HG03039 (cell line): Measurements from ENCODE around the gene ADM2.

ENCODE experiments used
- ATAC-seq: cut with Tn5 transposase; IDR thresholded peaks from one replicate; pipeline ENCODE4 v1.9.1; 2021; ENCODE audit warnings: mild to moderate bottlenecking, moderate library complexity; ENCODE audit not compliant: unreplicated experiment

The ADM2 gene

DNA sequence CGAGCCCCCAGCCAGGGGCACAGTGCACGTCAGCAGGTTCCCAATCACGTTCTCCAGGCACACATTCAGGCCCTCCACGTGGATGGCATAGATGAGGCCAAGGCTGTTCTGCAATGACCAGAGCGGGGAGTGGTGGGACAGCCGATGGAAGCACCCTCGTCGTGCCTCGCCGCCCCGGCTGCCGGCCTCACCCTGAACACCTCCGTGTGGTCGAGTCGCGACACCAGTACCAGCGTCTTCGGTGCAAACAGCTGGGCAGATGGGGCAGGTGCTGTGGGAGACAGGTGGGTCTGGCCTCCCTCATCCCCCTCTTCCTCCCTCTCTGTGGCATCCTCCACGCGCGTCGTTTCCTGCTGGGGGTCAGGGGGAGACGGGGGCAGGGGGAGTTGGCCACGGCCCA is 14.0 kb upstream of the ADM2 start:
- ATAC-seq, result no peak

DNA sequence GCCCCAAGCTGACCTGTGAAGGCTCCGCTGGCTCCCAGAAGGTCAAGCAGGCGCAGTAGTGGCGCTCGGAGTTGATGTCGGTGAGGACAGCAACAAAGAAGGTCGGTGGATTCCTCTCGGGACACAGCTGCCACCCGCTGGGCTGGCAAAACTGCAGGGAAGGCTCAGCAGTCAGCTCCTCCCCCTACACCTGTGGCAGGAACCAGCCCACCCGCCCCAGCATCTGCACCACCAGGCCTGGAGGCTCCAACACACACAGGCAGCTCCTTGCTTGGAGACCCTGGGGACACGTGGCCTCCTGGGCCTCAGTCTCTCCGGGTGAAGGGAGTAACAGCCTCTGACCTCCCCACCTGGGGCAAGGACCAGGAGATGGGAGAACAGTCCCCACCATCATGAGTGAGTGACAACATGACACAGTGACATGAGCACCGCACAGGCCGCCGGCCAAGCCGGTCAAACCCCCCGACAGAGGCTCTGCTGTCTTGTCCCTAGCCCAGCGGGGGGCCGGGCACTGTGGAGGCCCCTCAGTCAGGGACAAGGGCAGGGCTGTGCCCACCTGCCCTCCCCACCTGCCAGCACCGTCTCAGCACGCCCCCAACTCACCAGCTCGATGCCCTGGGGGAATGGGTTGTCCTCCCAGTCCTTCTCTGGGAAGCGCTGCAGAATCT is 13.4 kb upstream of the ADM2 start:
- ATAC-seq, result no peak

DNA sequence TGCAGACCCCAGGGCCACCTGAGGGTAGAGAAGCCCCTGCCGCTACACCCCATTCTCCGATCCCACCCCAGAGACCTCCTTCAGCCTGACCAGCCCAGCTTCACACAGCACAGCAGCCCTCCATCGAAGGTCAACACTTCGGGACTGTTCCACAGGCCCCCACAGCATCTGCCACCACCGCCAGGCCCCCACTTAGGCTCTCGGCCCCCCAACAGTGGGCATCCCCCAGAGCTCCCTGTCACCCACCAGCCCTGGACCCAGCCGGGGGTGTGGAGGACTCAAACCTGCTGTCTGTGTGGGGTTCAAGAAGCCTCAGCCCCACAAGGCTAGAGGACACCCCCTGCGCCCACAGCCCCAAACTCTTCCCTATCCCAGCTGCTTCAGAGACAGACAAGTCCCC is 12.7 kb upstream of the ADM2 start:
- no peak for ATAC-seq

DNA sequence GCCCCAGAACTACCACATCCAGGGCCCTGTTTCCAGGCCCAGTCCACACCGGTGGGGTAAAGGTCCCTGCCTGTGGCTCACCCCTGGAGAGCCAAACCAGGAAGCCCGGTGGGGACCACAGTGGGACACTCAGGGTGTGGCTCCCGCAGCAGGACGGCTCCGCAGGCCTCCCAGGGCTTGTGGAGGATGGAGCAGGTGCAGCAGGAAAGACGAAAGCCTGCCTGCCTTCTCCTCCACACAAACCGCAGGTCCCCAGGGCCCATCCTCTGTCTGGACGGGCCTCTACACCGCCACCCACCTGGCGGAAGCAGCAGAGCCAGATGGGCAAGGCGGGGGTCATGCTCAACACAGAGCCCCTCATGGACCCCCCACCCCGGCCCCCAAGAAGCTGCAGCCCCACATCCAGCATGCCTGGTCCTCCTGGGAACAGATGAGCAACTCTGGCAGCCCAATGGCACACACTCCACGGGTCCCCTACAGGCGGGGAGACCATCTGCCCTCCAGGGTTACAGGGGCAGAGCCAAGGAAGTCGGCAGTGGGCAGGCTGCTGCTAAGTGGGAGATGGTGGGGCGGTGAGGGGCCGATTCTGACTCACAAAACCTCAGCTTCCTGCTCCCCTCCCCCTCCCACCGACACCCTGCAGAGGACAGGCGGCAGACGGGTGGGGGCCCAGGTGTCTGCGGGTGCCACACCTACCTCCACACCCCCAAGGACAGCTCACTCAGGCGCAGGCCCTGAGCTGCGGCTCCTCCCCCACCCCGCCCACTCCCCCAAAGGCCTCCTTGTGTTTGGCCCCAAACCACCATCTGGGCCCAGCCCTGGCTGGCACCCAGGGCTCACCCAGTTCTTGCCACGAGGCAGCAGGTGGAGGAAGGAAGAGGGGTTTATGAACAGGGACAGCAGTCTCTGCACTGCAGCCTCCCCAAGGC is 11.7 kb upstream of the ADM2 start:
- no peak for ATAC-seq

DNA sequence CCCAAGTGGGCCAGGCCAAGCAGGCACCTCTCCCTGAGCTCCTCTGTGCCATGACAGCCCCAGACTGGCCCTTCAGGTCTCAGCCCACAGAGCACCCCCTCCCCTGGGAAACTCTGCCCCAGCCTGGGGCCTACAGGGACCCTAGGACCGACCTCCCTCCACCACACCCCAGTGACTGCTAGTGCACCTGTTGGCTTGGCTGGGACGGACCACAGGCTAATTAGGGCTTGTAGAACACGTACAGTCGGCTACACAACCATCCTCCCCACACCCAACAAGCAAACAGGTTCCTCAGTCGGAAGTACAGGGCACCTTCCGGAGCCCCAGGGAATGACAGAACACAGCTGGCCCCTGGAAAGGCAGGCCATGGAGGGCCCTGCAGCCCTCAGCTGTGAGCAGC is 10.9 kb upstream of the ADM2 start:
- no peak for ATAC-seq

DNA sequence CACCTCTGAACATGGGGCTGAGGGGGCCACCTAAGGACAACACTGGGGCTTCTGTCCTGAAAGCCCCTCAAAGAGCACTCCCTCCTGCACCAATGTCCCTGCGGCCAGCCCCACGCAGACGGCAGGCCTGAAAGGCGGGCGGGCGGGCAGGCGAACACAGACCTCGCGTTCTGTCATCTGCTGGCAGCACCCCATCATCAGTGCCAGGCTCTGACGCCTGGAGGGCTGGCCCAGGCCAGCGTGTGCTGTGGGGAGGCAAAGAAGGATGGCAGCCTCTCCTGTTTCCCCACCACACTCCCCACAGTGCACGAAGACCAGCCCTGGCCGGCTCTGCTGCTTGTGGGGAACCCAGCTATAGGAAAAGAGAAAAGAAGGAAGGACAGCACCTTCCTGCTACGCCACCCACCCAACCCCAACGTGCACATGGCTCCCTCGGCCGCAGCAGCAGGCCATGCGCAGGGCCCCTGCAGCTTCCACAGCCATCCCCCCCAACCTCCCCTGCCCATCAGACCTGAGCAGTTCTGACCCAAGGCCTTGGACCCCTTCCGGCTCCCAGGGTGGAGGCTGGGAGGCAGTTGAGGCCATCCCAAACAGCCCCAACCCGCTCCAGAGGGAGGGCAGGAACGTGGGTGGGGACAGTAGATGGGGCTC is 10.0 kb upstream of the ADM2 start:
- no peak for ATAC-seq

DNA sequence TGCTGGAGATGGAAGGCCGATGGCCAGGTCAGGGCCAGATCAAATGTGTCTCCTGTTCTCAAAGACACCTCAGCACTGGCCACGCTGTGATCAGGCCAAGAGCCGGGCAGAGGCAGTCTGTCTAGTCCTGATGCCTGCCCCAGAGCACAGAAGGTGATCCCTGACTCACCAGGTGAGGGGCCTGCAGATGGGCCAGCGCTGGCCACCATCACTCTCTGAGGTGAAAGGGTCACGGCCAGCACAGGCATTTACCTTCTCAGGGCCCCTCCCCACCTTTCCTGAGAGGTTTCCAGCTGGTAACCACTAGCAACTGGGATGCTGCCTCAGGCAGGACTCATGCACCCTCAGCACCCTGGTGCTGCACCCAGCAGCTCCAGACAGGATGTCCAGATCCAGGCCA is 9.4 kb upstream of the ADM2 start:
- ATAC-seq, result no peak

DNA sequence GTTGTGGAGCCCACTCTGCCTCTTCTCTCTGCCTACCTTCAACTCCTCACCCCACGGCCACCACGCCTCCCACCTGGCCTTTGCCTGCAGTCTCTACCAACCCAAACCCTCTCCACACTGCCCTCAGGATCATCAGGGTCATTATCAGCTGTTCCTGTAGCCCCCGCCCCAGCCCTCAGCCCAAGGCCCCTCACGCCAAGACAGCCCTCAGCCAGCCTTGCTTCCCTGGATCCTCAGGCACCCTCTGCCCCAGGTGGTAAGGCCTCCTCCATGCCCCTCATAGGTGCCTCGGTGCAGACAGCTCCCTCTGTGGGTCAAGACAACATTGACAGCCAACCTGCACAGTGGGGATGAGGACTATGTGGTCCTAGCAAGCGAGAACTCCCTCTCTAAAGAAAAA is 8.3 kb upstream of the ADM2 start:
- no peak for ATAC-seq

DNA sequence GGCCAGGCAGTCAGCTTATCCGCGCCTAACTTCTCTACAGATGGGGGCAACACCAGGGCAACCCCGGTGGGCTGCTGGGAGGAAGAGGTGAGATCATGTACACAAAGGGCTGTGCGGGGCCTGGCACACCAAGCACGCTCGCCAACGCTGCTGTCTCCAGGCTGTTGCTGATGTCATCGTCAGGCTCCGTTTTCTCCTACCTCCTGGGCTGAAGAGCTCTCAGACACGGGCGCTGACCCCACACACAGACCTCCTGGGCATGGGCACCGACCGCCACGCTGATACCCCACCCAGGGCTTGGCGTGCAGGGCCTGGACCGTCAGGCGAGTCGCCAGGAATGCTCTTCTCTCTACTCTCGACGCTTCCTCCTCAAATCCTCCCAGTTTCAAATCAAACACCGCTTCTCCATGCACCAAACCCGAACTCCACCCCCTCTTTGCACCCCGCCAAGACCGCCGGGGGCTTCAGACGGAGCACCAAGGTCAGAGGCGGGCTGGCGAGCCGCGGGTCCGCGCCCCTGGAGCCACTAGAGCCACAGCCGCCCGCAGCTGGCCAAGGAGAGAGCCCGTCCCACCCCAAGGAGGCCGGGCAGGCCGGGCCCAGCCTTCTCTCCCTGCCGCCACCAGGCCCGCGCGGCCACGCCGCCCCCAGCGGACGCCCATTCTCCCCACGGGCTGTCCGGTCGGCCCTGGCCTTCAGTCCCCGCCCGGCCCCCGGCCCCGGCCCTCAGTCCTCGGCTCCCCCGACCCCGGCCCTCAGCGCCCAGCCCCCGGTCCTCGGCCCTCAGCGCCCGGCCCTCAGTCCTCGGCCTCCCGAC is 7.3 kb upstream of the ADM2 start:
- no peak for ATAC-seq

DNA sequence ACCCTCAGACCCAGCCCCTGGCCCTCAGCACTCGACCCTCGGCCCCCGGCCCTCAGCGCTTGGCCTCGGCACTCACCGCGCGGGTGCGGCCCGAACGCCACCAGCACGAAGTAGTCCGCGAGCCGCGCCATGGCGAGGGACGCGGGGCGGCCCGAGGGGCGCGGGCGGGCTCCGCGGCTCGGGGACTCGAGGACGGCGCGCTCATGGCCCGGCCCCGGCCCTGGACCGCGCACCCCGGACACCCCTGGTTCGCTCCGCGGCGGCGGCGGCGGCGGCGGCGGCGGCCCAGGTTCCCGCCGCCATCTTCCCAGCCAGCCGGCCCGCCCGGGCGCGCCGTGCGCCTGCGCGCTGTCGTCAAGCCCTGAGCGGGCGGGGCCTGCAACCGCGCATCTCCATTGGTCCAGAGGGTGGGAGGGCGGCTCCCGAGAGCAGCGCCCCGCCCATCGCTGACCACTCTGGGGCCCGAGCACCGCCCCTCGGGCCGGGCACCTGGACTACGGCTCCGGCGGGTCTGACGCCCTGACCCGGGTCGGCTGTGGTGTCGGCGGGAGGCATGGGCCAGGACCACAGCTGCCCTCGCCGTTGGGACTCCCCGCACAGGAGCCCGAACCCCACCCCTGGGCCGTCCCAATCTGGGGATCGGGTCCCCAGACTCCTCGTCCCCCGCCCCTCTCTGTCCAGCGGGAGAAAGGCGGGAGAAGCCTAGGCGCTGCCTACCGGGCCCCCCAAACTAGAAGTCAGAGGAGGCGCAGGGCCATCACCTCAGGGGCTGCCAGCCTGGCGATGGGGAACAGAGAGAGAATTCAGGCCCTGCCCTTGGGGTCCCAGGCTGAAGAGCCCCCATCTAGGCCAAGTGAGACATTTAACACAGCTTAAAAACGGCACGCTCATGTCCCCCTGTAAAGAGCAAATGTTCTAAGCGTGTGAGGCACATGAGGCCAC is 6.4 kb upstream of the ADM2 start, which contains the start of gene SBF1:
Gene SBF1, minus strand, starts transcription at position 326 of the 942 bp plus-strand sequence. Its CDS starts 195 bp downstream, at position 131.
- peak; percentile 68 for ATAC-seq

DNA sequence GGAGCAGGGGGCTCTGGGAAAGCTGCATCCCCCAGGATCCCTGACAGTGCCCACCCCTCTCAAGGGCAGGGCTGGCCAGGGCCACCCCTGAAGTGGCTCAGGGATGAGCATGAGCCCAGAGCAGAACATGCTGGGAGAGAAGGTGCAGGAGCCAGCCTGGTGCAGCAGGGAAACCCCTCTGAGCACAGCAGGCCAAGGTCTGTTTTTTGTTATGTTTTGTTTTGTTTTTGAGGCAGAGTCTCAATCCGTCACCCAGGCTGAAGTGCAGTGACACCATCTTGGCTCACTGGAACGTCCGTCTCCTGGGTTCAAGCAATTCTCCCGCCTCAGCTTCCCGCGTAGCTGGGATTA is 5.7 kb upstream of the ADM2 start:
- no peak for ATAC-seq

DNA sequence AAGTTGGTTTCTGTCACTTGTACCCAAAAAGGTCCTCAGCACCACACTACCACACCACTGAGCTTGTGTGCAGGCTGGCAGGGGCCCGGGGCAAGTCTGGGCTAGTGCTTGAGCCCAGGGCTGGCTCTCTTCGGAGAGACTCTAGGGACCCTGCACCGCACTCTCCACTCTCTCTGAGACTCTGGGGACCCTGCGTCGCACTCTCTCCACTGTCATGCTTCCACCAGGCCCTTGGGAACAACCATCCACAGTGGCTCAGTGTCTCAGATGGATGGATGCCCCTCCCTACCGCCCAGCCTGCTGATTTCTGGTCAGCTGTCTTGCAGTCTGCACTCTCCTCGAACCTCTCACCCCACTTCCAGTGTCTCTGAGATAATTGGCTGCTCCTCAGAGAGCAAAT is 4.5 kb upstream of the ADM2 start:
- no peak for ATAC-seq

DNA sequence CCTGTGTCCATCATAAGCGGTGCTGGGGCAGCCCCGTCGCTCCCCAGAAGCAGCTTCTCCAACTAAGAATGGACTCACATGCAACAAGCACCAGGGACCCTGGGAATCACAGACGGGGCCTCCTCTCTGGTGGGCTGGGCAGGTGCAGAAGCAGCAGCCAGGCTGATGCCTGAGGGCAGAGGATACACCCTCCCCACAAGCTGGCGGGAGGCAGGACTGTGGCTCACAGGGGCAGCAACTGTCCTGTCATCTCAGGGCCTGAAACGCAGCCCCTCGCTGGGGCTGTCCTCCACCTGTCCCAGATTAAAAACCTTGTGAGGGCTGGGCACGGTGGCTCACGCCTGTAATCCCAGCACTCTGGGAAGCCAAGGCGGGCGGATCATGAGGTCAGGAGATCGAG is 3.4 kb upstream of the ADM2 start:
- ATAC-seq, result no peak

DNA sequence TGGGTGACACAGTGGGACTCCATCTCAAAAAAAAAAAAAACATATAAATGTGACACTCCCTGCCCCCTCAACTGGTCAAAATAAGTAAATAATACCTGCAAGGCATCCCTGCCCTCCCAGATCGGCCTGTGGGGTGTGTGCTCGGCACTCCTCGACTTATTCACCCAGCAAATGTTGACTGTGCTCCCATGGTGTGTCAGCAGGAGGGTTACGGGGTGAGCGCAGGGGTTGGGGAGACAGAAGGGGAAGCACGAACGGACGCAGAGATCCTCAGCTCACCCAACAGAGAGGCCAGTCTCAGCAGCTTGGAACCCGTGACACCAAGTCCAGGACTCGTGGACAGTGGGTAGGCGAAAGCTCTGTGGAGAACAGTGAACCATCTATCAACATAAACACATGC is 1.6 kb upstream of the ADM2 start:
- no peak for ATAC-seq

DNA sequence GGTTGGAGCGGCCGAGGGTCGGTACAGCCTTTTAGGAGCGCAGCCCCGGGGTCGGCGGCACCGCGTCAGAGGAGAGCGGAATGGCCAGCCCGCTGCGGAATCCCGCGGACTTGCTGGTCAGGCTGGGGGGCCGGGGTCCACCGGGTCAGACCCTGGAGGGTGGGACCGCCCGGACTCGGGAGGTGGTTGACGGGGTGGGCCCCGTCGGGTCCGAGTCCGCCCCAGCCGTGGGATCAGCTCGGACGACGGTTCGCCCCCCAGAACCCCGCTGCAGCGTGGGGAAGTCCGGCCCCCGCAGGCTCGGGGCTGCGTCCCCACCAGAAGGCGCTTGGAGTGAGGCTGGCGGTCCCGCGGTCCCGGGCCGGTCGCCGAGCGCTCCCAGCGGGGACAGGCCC is 301 bp upstream of the ADM2 start:
- ATAC-seq, result no peak

DNA sequence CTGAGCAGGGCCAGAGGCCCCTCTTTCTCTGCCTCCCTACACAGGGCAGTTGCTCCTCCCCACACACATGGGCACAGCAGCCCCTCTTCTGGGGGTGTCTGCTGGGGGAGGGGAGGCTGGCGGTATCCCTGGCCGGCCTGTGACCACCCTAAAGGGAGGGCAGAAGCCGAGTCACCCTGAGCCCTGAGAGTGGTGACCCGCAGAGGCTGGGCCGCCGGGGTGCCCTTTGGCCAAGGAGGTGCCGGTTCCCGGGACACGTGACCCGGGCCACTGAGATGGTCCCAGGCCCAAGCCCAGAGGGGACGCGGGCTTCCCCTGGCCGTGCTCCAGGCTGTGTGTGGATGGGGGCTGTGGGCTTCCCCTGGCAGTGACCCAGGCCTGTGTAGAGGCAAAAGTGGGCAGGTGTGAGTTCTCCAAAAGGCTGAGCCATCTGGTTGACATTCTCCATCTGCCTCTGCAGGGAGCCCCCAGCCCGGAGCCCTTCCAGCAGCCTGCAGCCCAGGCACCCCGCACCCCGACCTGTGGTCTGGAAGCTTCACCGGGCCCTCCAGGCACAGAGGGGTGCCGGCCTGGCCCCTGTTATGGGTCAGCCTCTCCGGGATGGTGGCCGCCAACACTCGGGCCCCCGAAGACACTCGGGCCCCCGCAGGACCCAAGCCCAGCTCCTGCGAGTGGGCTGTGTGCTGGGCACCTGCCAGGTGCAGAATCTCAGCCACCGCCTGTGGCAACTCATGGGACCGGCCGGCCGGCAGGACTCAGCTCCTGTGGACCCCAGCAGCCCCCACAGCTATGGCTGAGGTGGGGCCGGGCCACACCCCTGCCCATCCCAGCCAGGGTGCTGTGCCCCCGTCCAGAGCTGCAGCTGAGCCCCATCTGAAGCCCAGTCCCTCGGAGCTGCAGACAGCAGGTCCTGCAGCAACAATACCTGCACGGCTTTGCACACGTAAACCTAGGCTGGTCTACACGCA is 1.0 kb downstream of the ADM2 start:
- no peak for ATAC-seq

DNA sequence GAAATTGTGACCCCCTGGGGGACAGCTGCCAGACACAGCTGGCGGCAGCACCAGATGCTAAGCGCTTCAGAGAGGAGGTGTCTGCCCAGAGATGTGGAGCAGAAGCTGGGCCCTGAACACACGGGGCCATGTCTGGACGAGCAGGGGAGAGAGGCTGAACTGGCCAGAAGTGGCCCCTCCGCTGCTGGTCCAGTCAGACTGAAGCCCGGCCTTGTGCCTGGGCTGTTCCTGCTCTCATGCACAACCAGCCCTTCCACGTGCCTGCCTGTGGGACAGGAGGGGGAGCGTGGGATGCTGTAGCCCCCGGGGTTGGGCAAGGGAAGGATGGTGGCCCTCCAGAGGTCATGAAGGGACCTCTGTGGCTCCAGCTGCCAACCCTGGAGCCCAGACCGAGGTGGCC is 1.8 kb downstream of the ADM2 start:
- no peak for ATAC-seq

DNA sequence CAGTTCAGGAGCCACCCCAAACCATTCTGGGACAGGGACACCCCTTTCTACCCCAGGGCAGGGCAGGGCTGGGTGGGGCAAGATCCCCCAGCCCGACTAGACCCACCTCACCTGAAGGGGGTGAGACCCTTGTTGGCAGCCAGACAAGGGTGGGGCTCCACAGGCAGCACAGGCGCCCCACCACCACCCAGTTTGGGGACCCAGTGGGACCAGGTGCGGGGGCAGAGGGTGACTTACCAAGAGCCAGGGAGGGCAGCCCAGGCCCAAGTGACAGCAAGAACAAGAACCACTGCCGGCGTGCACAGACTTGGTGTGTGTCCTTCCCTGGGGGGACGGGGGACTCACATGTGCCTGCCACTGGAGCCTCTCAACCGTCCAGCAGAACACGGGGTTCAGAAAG is 2.2 kb downstream of the ADM2 start:
- no peak for ATAC-seq
